ENCODE data around the gene HNRNPC.
A peak's percentile ranks its signal among the peaks of the same experiment; 100 is the strongest.
"Not testable (repeated sequence)": the region's sequence is repeated elsewhere in the genome, so short reads cannot be mapped to it uniquely, and the experiment has no call there.

The HNRNPC gene

GRCh38 chr14:21269252-21270046, at the start of gene HNRNPC:
Gene HNRNPC, minus strand, starts transcription at chr14:21269442. Its CDS starts 35,249 bp downstream, at chr14:21234193.
- peak; percentile 99 for DNase-seq

- peak; percentile 66 to 72 for DNase-seq
These were observed 48.2 kb upstream of the HNRNPC start for GRCh38 chr14:21317398-21317797.

- DNase-seq: no peak
These were observed 44.3 kb upstream of the HNRNPC start for GRCh38 chr14:21313512-21313911.

GRCh38 chr14:21311614-21312013, 42.4 kb upstream of the HNRNPC start:
- DNase-seq: no peak

GRCh38 chr14:21309956-21310355, 40.7 kb upstream of the HNRNPC start:
- DNase-seq: no peak

- no peak for DNase-seq
These were observed 40.0 kb upstream of the HNRNPC start for GRCh38 chr14:21309238-21309636.

GRCh38 chr14:21308479-21309237, 39.4 kb upstream of the HNRNPC start:
- no peak for DNase-seq

- no peak for DNase-seq
These were observed 38.9 kb upstream of the HNRNPC start for GRCh38 chr14:21308132-21308478.

- no peak for DNase-seq
These were observed 38.4 kb upstream of the HNRNPC start for GRCh38 chr14:21307637-21308036.

GRCh38 chr14:21302836-21303140, 33.5 kb upstream of the HNRNPC start:
- DNase-seq: not testable (repeated sequence)

GRCh38 chr14:21302013-21302835, 33.0 kb upstream of the HNRNPC start:
- DNase-seq: no peak

GRCh38 chr14:21300892-21301291, 31.6 kb upstream of the HNRNPC start:
- DNase-seq: peak; percentile 7 to 37

- DNase-seq: no peak
These were observed 30.4 kb upstream of the HNRNPC start for GRCh38 chr14:21299562-21300130.

- DNase-seq: no peak
These were observed 29.1 kb upstream of the HNRNPC start for GRCh38 chr14:21298358-21298757.

GRCh38 chr14:21294026-21294425, 24.8 kb upstream of the HNRNPC start:
- not testable (repeated sequence) for DNase-seq

- no peak for DNase-seq
These were observed 17.9 kb upstream of the HNRNPC start for GRCh38 chr14:21287168-21287567.

GRCh38 chr14:21286516-21286915, 17.3 kb upstream of the HNRNPC start:
- not testable (repeated sequence) for DNase-seq

- not testable (repeated sequence) for DNase-seq
These were observed 12.7 kb upstream of the HNRNPC start for GRCh38 chr14:21281917-21282316.

- DNase-seq: no peak
These were observed 10.5 kb upstream of the HNRNPC start, which contains the start of gene RPGRIP1 for GRCh38 chr14:21279783-21280182. Gene RPGRIP1, plus strand, starts transcription at chr14:21280083. Its CDS starts 7,894 bp downstream, at chr14:21287977.

GRCh38 chr14:21278632-21279031, 9.4 kb upstream of the HNRNPC start:
- no peak for DNase-seq

GRCh38 chr14:21275261-21275858, 6.1 kb upstream of the HNRNPC start:
- DNase-seq: no peak

GRCh38 chr14:21272661-21273060, 3.4 kb upstream of the HNRNPC start:
- not testable (repeated sequence) for DNase-seq

All from Kasumi-1 (cell line).